Panc1 (cell line): ENCODE data around the gene SEC14L2.

Source experiments
- CTCF ChIP-seq: fragments of 450-650 bp; IDR thresholded peaks from 2 replicates; pipeline ENCODE4 v1.5.1; 2017; ENCODE audit warnings: mild to moderate bottlenecking
- POLR2AphosphoS5 ChIP-seq: IDR thresholded peaks from 2 replicates; pipeline ENCODE4 v1.6.1; 2012; ENCODE audit warnings: mild to moderate bottlenecking, low read depth, low read length, moderate library complexity
- REST ChIP-seq, 2 experiments: IDR thresholded peaks; 2 replicates each; pipeline ENCODE4 v1.6.1; 2011 to 2012; ENCODE audit warnings: low read depth in 2 of 2, control low read depth in 1 of 2, low read length in 1 of 2, mild to moderate bottlenecking in 1 of 2, moderate library complexity in 1 of 2; ENCODE audit not compliant: insufficient read depth in 1 of 2
- TCF7L2 ChIP-seq: IDR thresholded peaks from 2 replicates; pipeline ENCODE4 v1.6.1; 2011; ENCODE audit warnings: mild to moderate bottlenecking, low read depth, low read length, inconsistent platforms

GRCh38 chr22:30347255-30347892, 49.4 kb upstream of the SEC14L2 start:
- TF ChIP-seq CTCF, result no peak
- no peak for TF ChIP-seq TCF7L2
- no peak for TF ChIP-seq POLR2AphosphoS5
- no peak for TF ChIP-seq REST (IDR thresholded peaks at IDR 0.05; ENCODE audit: insufficient read depth in 1 of 2, low read depth in 2 of 2, low read length in 1 of 2)
